ENCODE data around the gene FAM162B.
"Not testable (repeated sequence)": the region's sequence is repeated elsewhere in the genome, so short reads cannot be mapped to it uniquely, and the experiment has no call there.

The FAM162B gene

DNA sequence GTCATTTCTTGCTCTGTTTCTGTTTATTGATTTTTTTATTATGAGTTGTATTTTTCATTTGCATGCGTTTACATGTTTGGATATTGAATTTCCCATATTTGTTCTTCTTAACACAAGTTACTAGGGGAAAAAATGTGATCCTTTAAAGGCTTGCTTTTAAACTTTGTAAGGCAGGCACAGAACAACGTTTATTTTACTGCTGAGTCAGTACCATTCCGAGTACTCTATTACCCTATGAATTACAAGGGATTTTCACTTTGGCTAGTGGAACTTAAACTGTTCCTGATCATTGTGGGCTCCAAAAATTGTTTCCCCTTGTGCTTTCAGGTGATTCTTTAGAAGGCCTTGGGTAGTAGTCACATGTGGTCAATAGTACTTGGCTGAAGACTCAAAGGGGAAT lies 28.5 kb downstream of the FAM162B start:
- FAIRE-seq (no peak), DNase-seq (ENCODE audit: extremely low spot score, insufficient read length, low read depth) (no peak)

DNA sequence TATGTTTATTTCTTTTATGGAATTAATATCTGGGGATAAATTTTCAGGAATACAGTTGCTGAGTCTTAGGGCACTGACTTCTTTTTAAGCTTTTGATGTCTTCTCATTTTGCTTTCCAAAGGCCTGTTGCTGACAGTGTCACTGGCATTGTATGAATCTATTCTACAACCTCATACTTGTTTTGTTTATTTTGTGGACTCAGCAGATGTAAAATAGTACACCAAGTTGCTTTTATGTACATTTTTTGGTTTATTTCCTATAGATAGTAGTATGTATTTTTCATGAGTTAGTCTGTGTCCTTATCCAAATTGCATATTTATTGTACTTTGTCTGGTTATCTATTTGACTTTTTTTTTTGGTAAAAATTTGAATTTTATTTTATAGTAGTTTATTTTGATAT lies 35.0 kb downstream of the FAM162B start:
- no peak for DNase-seq (ENCODE audit: extremely low spot score, insufficient read length, low read depth)
- no peak for FAIRE-seq

DNA sequence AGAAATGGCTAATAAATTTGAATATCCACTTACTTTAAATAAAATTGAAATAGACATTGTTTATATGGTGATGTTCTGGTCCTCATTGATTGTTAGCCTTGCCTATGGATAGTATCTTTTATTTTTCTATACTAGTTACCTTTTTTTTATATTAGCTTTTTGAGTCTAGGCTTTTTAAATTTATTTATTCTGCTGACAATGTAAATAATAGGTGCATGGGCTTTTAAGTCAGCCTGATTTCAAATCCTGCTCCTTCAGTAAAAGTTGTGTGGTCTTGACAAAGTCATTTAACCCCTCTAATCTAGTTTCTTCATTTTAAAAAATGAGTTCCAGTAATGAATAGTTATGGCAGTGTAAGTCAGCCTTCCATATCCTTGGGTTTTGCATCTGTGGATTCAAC lies 38.6 kb downstream of the FAM162B start:
- DNase-seq (ENCODE audit: extremely low spot score, insufficient read length, low read depth), result no peak
- FAIRE-seq, result no peak

DNA sequence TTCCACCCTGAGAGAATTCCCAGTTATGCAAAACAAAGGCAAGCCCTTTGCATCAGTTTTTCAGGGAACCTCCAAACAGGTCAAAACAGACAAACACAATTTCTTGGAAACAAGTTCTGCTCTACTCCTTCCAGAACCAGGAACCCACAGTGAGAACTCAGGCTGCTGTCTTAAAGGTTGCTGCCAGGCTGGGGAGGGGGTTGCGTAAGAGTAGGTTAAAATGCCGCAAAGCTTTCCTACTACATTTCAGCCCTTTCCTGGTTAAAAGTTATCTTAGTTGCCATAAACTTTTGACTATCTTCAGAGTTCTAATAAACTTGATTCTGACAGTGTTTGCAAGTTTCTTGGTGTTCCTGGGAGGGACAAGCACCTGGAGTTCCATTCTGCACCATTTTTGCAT lies 50.8 kb downstream of the FAM162B start:
- FAIRE-seq, result no peak

DNA sequence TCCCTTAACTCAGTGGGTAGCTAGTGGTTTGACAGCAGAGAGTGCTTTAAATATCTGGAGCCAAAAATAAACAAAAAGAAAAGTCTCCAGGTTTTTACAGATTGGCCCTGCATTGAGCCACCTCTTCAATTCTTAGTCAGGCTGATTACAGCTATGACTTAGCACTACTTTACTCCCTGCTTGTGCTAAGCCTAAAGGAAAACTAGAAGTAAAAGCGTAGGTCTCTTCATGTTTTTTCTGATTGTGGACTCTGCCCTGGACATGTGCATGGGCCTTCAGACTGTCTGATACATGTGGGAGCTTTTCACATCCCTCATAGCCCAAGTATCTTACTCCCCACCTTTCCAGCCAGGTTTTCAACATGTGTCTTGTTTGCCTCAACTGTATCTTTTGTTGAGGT lies 51.2 kb downstream of the FAM162B start:
- DNase-seq (ENCODE audit: extremely low spot score, insufficient read length, low read depth), result no peak
- no peak for FAIRE-seq

More for the DNA sequence above, 50.8 kb downstream of the FAM162B start:
- no peak for DNase-seq (ENCODE audit: extremely low spot score, insufficient read length, low read depth)

DNA sequence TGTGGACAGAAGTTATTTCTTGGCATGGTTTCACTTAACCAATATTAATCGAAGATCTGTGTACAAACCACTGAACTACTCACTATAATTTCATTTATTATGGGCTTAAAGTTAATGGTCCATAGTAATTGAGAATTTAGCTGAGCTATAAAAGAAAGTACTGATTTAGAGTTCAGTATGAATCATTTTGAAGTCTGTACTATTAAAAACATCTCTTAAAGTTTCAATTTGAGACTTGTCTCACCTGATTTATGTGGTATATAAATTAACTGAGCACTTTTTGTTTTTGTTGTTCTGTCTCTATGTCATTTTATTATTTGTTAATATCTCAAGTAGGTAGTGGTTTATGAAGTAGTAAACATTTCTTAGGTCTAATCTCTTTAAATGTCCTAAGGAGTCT lies 59.6 kb downstream of the FAM162B start:
- no peak for DNase-seq (ENCODE audit: extremely low spot score, insufficient read length, low read depth)
- FAIRE-seq, result peak; percentile 36

DNA sequence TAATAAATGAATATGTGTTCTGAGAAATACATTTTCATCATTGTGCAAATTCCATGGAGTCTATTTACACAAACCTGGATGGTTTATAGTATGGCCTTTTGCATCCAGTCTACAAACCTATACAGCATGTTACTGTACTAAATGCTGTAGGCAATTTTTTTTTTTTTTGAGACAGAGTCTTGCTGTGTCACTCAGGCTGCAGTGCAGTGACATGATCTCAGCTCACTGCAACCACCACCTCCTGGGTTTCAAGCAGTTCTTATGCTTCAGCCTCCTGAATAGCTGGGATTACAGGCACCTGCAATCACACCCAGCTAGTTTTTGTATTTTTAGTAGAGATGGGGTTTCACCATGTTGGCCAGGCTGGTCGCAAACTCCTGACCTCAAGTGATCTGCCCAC lies 61.6 kb downstream of the FAM162B start:
- DNase-seq (ENCODE audit: extremely low spot score, insufficient read length, low read depth); FAIRE-seq: not testable (repeated sequence)
